Hematopoietic multipotent progenitor cell treated with erythropoietin and hydrocortisone succinate and interleukin-3 and kit ligand, for 17 days (in vitro differentiated cells): Measurements from ENCODE around the gene DMKN.

Experiments used
- DNase-seq: peaks from one replicate; pipeline ENCODE4 v3.0.0-alpha.2; 2015; ENCODE audit warnings: low spot score

Gene DMKN

GRCh38 chr19:35549879-35550523 lies 36.6 kb upstream of the DMKN start:
- DNase-seq = no peak

GRCh38 chr19:35549174-35549788 lies 35.8 kb upstream of the DMKN start:
- DNase-seq = peak; percentile 87

GRCh38 chr19:35546532-35546931 lies 33.1 kb upstream of the DMKN start:
- no peak for DNase-seq

GRCh38 chr19:35545855-35546381 lies 32.5 kb upstream of the DMKN start:
- peak; percentile 13 for DNase-seq

DNA sequence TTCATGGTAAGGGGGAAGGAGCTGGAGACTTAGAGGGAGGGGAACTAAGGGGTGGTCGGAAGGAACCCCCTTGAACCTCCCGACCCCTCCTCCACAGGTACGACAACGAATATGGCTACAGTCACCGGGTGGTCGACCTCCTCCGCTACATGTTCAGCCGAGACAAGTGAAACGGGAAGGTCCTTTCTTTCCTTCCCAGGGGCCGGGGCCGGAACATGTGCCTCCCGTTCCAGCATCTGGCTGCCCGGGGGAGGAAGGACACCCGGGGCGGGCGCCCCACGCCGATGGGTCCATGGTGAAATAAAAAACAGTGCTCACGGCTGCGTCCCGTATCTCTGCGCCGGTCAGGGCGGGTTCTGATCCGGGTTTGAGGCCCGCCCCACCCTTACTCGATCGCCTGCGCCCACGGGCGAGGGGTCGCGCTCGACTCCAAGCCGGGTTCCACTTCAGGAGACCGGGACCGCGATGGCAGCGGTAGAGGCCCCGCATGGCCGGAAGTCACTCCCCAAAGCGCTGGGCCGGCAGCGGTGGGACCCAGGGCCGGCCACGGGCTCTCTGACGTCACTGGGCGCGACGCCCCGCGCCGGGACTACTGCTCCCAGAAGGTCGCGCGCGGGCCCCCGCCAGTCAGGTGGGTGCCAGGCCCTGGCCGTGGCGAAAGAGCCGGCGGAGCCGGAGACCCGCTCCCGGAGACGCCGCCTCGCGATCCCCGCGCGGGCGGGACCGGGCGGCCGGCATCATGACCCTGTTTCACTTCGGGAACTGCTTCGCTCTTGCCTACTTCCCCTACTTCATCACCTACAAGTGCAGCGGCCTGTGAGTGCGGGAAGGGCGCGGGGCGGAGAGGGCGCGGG lies 31.8 kb upstream of the DMKN start, which contains the start of gene TMEM147:
TMEM147 (plus strand) TSS at position 626 of the 854 bp plus-strand sequence; CDS start at position 740, 114 bp downstream.
- peak; percentile 74 for DNase-seq

DNA sequence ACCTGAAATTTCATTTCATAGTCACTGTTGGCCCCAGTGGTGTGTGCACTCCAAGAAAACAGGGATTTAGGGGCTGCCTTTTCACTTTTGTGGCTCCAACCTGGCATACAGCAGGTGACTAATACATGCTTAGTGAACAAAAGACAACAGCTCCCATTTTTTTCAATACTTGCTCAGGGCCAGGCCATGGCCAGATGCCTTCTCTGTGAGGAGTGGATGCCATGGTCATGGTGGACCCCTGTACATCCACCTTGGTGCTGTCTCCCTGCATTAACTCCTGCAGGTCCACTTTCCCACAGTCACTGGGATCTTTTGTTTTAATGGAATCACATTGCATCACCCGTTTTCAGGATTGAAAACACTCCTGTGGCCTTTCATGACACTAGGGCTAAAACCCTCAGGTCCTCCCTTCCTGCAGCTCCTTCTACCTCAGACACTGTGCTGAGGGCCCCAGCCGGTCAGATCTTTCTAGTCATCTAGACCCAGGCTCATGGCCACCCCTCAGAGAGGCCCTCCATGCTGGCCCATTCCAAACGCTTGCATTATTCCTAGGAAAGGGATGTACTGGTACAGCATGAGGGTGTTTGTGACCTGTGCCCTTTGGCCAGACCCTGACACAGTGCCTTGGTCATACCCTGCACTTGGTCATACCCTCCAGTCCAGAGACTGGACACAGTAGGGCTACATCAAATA lies 30.8 kb upstream of the DMKN start:
- no peak for DNase-seq

DNA sequence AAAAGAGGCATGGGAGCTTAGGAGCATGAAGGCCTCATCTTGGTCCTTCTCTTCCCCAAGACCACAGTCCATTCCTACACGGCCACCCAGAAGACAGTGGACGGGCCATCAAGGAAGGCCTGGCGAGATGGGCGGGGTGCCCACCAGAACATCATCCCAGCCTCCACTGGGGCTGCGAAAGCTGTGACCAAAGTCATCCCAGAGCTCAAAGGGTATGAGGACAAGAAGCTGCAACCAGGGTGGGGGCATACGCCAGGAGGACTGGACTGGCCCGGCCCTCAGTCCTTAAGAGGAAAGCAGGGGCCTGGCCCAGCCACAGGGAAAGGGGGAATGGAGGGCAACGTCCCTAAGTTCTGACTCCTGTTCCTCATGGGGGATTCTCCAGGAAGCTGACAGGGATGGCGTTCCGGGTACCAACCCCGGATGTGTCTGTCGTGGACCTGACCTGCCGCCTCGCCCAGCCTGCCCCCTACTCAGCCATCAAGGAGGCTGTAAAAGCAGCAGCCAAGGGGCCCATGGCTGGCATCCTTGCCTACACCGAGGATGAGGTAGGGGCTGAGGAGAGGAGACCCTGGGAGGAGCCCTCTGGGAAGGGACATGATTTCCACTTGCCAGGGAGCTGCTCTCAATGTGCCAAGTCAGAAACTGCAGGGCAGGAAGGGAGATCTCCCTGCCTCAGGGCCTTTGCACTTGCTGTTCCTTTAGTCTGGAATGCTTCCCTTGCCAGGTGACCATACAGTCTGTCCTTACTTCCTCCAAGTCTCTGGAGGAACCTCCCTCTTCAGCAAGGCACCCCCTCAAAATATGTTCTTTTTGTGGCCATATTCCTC lies 30.0 kb upstream of the DMKN start:
- DNase-seq = no peak

GRCh38 chr19:35542209-35542608 lies 28.8 kb upstream of the DMKN start:
- no peak for DNase-seq

GRCh38 chr19:35540356-35540927 lies 27.0 kb upstream of the DMKN start:
- DNase-seq = no peak

GRCh38 chr19:35539850-35540249 lies 26.4 kb upstream of the DMKN start:
- DNase-seq = no peak

DNA sequence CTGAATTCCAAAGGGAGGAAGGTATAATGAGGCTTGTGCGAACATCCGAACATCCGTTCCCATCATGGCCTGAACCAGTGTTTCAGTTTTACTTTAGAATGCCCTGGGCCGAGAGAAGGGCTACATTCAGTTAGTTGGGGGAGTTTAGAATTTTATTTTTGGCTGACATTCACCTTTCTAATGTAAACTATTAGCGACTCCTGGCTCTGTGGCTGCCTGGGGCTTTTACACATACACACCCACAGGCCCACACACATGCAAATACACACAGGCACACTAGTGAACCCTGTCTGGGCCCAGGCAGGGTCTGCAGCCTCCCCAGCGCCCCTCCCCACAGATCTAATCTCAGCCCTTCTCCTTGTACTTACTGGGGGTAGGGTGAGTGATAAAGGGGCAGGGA lies 25.9 kb upstream of the DMKN start:
- no peak for DNase-seq

DNA sequence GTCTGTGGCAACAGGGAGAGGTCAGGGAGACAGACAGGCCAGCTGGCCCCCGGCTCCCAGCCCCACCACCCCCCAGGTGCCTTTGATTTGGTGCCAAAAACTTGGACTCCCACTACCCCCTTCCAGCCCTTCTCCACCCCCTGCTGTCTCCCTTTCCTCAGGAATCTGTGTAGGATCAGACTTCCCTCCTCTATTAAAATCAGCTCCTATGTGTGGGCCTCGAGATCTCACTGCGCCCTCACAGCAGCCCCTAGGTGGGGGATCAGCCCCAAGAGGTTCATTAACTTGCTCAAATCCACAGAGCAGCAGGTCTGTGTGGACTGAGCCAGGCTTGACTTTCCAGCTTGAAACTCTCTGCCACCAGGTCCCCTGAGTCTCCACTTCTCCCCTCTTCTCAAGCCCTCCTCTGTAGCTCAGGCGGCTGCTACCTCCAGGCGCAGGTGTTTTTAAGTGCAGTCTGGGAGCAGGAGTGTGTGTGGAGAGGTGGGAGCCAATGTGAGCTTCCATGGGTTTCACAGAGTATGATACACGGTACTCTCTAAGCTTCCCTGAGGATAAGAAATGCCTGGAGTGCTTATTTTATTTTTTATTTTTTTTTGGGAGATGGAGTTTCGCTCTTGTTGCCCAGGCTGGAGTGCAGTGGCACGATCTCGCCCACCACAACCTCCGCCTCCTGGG lies 21.5 kb upstream of the DMKN start:
- DNase-seq = no peak

GRCh38 chr19:35533822-35534392 lies 20.5 kb upstream of the DMKN start:
- no peak for DNase-seq

- no peak for DNase-seq
Measured at GRCh38 chr19:35533201-35533821, 19.9 kb upstream of the DMKN start, which contains the start of gene GAPDHS. Gene GAPDHS, plus strand, starts transcription at chr19:35533456. Its CDS starts 72 bp downstream, at chr19:35533528.

DNA sequence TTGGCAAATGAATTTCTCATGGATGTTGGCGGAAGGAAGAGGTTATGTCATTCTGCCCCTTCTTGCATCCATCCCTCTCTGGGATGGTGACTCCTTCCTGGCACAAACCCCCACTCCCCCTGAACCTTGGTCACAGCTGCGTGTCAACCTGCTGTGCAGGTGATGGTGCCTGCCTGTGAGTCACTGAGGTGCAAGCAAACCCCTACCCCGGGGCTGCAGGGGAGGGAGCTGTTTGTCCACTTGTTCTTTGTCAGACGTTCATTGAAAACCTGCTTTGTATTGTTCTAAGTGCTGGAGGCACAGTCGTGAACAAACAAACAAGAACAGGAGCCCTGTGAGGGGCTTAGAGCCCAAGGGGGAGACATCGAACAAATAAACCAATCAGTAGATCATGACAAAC lies 17.8 kb upstream of the DMKN start:
- DNase-seq = no peak

GRCh38 chr19:35529241-35530218 lies 16.1 kb upstream of the DMKN start:
- no peak for DNase-seq

DNA sequence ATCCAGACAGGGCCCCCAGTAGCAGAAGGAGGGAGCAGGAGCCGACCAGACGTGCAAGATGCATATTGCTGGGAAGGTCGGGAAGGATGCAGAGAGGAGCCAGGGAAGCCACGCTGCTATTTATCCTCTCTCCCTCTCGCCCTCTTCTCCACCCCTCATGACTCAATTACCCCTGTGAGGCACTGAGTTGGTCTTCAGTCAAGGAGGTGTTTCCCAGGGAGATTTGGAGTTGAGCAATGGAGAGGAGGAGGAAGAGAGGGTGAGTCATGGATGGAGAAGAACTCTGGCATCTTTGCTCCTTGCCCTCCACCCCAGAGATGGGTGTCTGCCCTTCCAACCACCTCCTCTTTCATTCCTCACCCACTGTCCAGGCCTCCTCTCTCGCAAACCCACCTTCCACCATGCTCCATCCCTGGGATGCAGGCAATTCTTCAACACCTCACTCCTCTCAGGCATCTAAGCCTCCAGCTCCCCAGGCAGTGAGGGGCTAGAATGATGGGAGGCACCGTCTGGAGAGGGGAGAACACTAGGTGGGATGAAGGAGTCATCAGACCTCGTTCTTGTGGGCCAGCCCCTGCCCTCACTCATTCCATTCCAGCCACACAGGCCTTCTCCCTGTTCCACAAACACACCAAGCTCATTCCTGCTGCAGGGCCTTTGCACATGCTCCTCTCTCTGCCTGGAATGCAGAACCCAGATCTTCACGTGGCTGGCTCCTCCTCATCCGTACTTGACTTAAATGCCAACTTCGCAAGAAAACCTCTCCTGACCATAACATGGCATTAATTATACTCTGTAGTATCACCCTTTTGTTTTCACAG lies 15.0 kb upstream of the DMKN start, which contains the start of gene SBSN:
SBSN (minus strand) TSS at position 94 of the 821 bp plus-strand sequence; CDS start at position 64, 30 bp downstream.
- no peak for DNase-seq
